Measurements from ENCODE around the gene CCDC170. TPM values are rescaled to one million over a fixed set of nuclear protein-coding genes. Genes with fewer than 3 reads are reported as not detected.

CCDC170 gene
- total RNA-seq, 4 donors from 2014 or later: 1.5 to 6.2 (median 5.2) TPM; not detected in 1

DNA sequence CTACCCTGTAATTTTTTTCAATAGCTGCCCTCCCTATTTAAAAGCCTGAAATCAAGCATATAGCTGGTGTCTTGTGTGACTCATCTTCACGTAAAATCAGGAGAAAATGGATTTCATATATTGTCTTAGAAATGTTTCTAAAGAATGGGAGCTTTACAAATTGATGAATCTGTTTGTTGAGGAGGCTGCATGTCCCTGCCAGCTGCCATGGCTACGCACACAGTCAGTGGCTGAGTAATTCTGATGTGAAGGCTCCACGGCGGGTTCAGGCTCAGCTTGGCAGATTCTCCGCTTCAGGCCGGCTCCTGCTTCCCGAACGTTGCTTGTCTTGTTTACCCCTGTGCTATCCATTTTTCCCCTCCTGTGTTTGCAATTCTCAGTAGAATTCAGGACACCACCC lies 82.8 kb downstream of the CCDC170 start:
- WGBS, 2 donors (ENCODE audit: low coverage in 1 of 2): 74 to 84% methylated on average over 2 to 8 of the region's 8 CpGs
- no peaks in the 10 kb centered on the region for H3K36me3 ChIP-seq
- H3K4me1 ChIP-seq: no peaks in the 10 kb centered on the region
- intact Hi-C loops (cut with DNase I; ENCODE audit: low total_unique reads): no loop called here
- H3K4me3 ChIP-seq: no peak overlapping the region
- no peak overlapping the region for H3K27ac ChIP-seq
- no peak for DNase-seq
- no peaks in the 10 kb centered on the region for H3K27me3 ChIP-seq
- H3K9me3 ChIP-seq: no peaks in the 10 kb centered on the region
- in situ Hi-C loops (cut with MboI; ENCODE audit: low pct_ligation_motif_present in 1 of 4, low pct_unique_long_range_greater_than_20kb in 1 of 4, low sequenced_read_pairs in 3 of 4): no loop called here
- TF ChIP-seq EP300 (IDR thresholded peaks at IDR 0.05; ENCODE audit: low read depth) (no peak), POLR2AphosphoS5 (IDR thresholded peaks at IDR 0.05) (no peak), POLR2A (IDR thresholded peaks at IDR 0.05) (no peak)
- TF ChIP-seq, protein P1, sequence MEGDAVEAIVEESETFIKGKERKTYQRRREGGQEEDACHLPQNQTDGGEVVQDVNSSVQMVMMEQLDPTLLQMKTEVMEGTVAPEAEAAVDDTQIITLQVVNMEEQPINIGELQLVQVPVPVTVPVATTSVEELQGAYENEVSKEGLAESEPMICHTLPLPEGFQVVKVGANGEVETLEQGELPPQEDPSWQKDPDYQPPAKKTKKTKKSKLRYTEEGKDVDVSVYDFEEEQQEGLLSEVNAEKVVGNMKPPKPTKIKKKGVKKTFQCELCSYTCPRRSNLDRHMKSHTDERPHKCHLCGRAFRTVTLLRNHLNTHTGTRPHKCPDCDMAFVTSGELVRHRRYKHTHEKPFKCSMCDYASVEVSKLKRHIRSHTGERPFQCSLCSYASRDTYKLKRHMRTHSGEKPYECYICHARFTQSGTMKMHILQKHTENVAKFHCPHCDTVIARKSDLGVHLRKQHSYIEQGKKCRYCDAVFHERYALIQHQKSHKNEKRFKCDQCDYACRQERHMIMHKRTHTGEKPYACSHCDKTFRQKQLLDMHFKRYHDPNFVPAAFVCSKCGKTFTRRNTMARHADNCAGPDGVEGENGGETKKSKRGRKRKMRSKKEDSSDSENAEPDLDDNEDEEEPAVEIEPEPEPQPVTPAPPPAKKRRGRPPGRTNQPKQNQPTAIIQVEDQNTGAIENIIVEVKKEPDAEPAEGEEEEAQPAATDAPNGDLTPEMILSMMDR (IDR thresholded peaks at IDR 0.05): no peak

DNA sequence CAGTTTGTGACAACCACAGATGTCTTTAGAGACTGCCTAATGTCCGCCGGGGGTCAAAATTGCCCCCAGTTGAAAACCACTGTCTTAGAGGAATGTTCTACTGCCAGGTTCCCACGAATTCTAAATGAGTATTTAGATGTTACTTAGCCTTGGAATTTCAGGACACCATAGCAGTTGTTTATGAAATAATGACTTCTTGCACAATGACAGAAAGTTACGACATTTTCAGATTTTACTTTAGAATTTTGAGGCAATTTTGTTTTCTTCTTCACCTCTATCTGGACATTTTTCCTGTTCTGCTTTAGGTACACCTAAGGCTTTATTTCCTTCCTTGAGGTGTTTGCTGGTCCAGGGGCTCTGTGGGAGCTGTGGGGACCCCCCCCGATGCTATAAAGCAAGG lies 83.4 kb downstream of the CCDC170 start:
- no peaks in the 10 kb centered on the region for H3K9me3 ChIP-seq
- no peak overlapping the region for H3K27ac ChIP-seq
- no peaks in the 10 kb centered on the region for H3K27me3 ChIP-seq
- DNase-seq: no peak
- TF ChIP-seq POLR2A (IDR thresholded peaks at IDR 0.05) (no peak), POLR2AphosphoS5 (IDR thresholded peaks at IDR 0.05) (no peak), EP300 (IDR thresholded peaks at IDR 0.05; ENCODE audit: low read depth) (no peak)
- TF ChIP-seq, protein P1 (IDR thresholded peaks at IDR 0.05): no peak
- 76 to 100% methylated on average over 1 to 5 of the region's 5 CpGs for WGBS, 2 donors (ENCODE audit: low coverage in 1 of 2)
- intact Hi-C loops (cut with DNase I; ENCODE audit: low total_unique reads) (no loop called here), in situ Hi-C loops (cut with MboI; ENCODE audit: low pct_ligation_motif_present in 1 of 4, low pct_unique_long_range_greater_than_20kb in 1 of 4, low sequenced_read_pairs in 3 of 4) (no loop called here)
- no peaks in the 10 kb centered on the region for H3K4me1 ChIP-seq
- H3K36me3 ChIP-seq: no peaks in the 10 kb centered on the region
- H3K4me3 ChIP-seq: no peak overlapping the region

DNA sequence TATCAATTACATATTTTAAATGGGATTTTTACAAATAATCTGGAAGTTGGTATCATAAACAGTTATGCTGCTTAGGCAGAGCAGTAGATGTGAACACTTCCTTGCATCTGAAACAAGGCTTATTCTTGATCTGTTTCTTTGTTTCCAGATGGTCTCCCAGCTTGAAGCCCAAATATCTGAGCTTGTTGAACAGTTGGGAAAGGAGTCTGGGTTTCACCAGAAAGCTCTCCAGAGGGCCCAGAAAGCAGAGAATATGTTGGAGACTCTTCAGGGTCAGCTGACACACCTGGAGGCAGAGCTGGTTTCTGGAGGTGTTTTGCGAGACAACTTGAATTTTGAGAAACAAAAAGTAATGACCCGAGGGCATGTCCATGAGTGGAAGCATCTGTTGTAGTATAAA lies 91.9 kb downstream of the CCDC170 start:
- in situ Hi-C loops (cut with MboI; ENCODE audit: low pct_ligation_motif_present in 1 of 4, low pct_unique_long_range_greater_than_20kb in 1 of 4, low sequenced_read_pairs in 3 of 4): no loop called here
- no peak for DNase-seq
- Histone ChIP-seq H3K27me3 (no peaks in the 10 kb centered on the region), H3K36me3 (no peaks in the 10 kb centered on the region), H3K4me1 (no peaks in the 10 kb centered on the region), H3K9me3 (no peaks in the 10 kb centered on the region), H3K27ac (no peak overlapping the region), H3K4me3 (no peak overlapping the region)
- intact Hi-C loops (cut with DNase I; ENCODE audit: low total_unique reads): no loop called here
- TF ChIP-seq POLR2AphosphoS5 (IDR thresholded peaks at IDR 0.05) (no peak), EP300 (IDR thresholded peaks at IDR 0.05; ENCODE audit: low read depth) (no peak), POLR2A (IDR thresholded peaks at IDR 0.05) (no peak)
- TF ChIP-seq, protein P1 (IDR thresholded peaks at IDR 0.05): no peak
- WGBS, 2 donors (ENCODE audit: low coverage in 1 of 2): 92% methylated on average over 2 of the region's 2 CpGs

DNA sequence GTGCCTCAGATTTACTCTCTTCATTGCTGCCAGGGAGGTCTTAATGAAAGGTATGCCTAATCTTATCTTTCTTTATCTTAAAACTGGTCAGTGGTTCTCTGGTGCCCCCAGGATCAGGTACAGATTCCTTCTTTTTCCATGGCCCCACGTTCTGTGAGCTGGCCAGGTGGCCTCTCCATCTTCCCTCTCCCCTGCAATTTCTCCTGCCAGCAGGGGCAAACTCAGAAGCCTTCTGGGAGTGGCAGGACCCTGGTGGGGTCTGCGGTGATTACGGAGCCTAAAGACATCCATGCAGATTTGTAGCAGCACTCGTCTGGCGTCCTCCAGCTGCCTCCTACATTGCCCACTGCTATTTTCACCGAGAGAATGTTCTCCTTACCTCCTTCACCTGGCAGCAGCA lies 95.8 kb downstream of the CCDC170 start:
- DNase-seq: no peak
- H3K27me3 ChIP-seq: no peaks in the 10 kb centered on the region
- no peak for TF ChIP-seq POLR2AphosphoS5 (IDR thresholded peaks at IDR 0.05)
- no peak for TF ChIP-seq EP300 (IDR thresholded peaks at IDR 0.05; ENCODE audit: low read depth)
- no peak for TF ChIP-seq POLR2A (IDR thresholded peaks at IDR 0.05)
- TF ChIP-seq, protein P1 (IDR thresholded peaks at IDR 0.05): no peak
- WGBS, 2 donors (ENCODE audit: low coverage in 1 of 2): 50 to 71% methylated on average over 3 to 6 of the region's 6 CpGs
- H3K36me3 ChIP-seq: no peaks in the 10 kb centered on the region
- no peaks in the 10 kb centered on the region for H3K4me1 ChIP-seq
- H3K4me3 ChIP-seq: no peak overlapping the region
- no peak overlapping the region for H3K27ac ChIP-seq
- H3K9me3 ChIP-seq: peaks cover 7% of the 10 kb centered on the region in 2 donors
- intact Hi-C loops (cut with DNase I; ENCODE audit: low total_unique reads) (no loop called here), in situ Hi-C loops (cut with MboI; ENCODE audit: low pct_ligation_motif_present in 1 of 4, low pct_unique_long_range_greater_than_20kb in 1 of 4, low sequenced_read_pairs in 3 of 4) (no loop called here)
